Activated CD4-positive, alpha-beta T cell treated with anti-CD3 and anti-CD28 coated beads for 1 hour (primary cell): ENCODE data around the gene GK.
"Not testable (repeated sequence)": the region's sequence is repeated elsewhere in the genome, so short reads cannot be mapped to it uniquely, and the experiment has no call there.

Experiments
- DNase-seq: peaks from one replicate; pipeline ENCODE4 v3.0.0-alpha.2; 2020

Gene GK

GRCh38 chrX:30653415-30654131 is at the start of gene GK:
TSS of gene GK (plus strand) at chrX:30653423. CDS start at chrX:30653538, 115 bp downstream.
- DNase-seq: peak; percentile 7

GRCh38 chrX:30607155-30607554 is 46.1 kb upstream of the GK start:
- no peak for DNase-seq

- no peak for DNase-seq
Observed at GRCh38 chrX:30610026-30610425, 43.2 kb upstream of the GK start.

GRCh38 chrX:30612250-30612655 is 41.0 kb upstream of the GK start:
- no peak for DNase-seq

- no peak for DNase-seq
Observed at GRCh38 chrX:30613721-30614120, 39.5 kb upstream of the GK start.

- no peak for DNase-seq
Observed at GRCh38 chrX:30615229-30615628, 38.0 kb upstream of the GK start.

GRCh38 chrX:30618160-30618765 is 35.0 kb upstream of the GK start:
- no peak for DNase-seq

GRCh38 chrX:30620125-30620524 is 33.1 kb upstream of the GK start:
- DNase-seq: no peak

- no peak for DNase-seq
Observed at GRCh38 chrX:30620980-30621618, 32.1 kb upstream of the GK start.

- DNase-seq: no peak
Observed at GRCh38 chrX:30622361-30622760, 30.9 kb upstream of the GK start.

GRCh38 chrX:30626402-30626801 is 26.8 kb upstream of the GK start:
- no peak for DNase-seq

- DNase-seq: no peak
Observed at GRCh38 chrX:30627818-30628652, 25.2 kb upstream of the GK start.

GRCh38 chrX:30634070-30634469 is 19.2 kb upstream of the GK start:
- not testable (repeated sequence) for DNase-seq

- no peak for DNase-seq
Observed at GRCh38 chrX:30635630-30636029, 17.6 kb upstream of the GK start.

GRCh38 chrX:30637874-30638815 is 15.1 kb upstream of the GK start:
- no peak for DNase-seq

GRCh38 chrX:30639702-30640101 is 13.5 kb upstream of the GK start:
- DNase-seq: not testable (repeated sequence)

GRCh38 chrX:30642642-30643041 is 10.6 kb upstream of the GK start:
- no peak for DNase-seq

- DNase-seq: no peak
Observed at GRCh38 chrX:30643313-30643821, 9.9 kb upstream of the GK start.

- no peak for DNase-seq
Observed at GRCh38 chrX:30649859-30650258, 3.4 kb upstream of the GK start.

- peak; percentile 78 for DNase-seq
Observed at GRCh38 chrX:30652527-30653414, 452 bp upstream of the GK start.

GRCh38 chrX:30654386-30654785 is 1.2 kb downstream of the GK start:
- not testable (repeated sequence) for DNase-seq
